ENCODE data around the gene NIPSNAP2. TPM values are rescaled to one million over a fixed set of nuclear protein-coding genes. Genes with fewer than 3 reads are reported as not detected.

NIPSNAP2 gene
- total RNA-seq, 1 donor from 2014 or later, result 47.7 TPM

- DNase-seq, result no peak
- Histone ChIP-seq H3K27me3 (no peaks in the 10 kb centered on the region), H3K36me3 (peaks cover 47% of the 10 kb centered on the region), H3K27ac (no peak overlapping the region), H3K9me3 (no peaks in the 10 kb centered on the region), H3K4me3 (no peak overlapping the region), H3K4me1 (no peaks in the 10 kb centered on the region)
- TF ChIP-seq CTCF (IDR thresholded peaks at IDR 0.05), result no peak
- intact Hi-C loops (cut with DNase I), result no loop called here
- no peak for ATAC-seq
These were observed 13.4 kb downstream of the NIPSNAP2 start for GRCh38 chr7:55977831-55978230.

- no peaks in the 10 kb centered on the region for H3K27me3 ChIP-seq
- ATAC-seq (no peak), DNase-seq (no peak)
- H3K27ac ChIP-seq, result no peak overlapping the region
- H3K36me3 ChIP-seq, result peaks cover 71% of the 10 kb centered on the region
- intact Hi-C loops (cut with DNase I), result no loop called here
- no peaks in the 10 kb centered on the region for H3K9me3 ChIP-seq
- no peak for TF ChIP-seq CTCF (IDR thresholded peaks at IDR 0.05)
- H3K4me3 ChIP-seq, result no peak overlapping the region
- no peaks in the 10 kb centered on the region for H3K4me1 ChIP-seq
These were observed 15.9 kb downstream of the NIPSNAP2 start for GRCh38 chr7:55980266-55980665.

- DNase-seq (no peak), ATAC-seq (no peak)
- H3K4me1 ChIP-seq, result no peaks in the 10 kb centered on the region
- peaks cover 88% of the 10 kb centered on the region for H3K36me3 ChIP-seq
- H3K9me3 ChIP-seq, result no peaks in the 10 kb centered on the region
- H3K4me3 ChIP-seq, result no peak overlapping the region
- no peak for TF ChIP-seq CTCF (IDR thresholded peaks at IDR 0.05)
- no peak overlapping the region for H3K27ac ChIP-seq
- intact Hi-C loops (cut with DNase I), result no loop called here
- no peaks in the 10 kb centered on the region for H3K27me3 ChIP-seq
These were observed 19.2 kb downstream of the NIPSNAP2 start for GRCh38 chr7:55983537-55983936.

GRCh38 chr7:55992346-55992745, 28.0 kb downstream of the NIPSNAP2 start:
- Histone ChIP-seq H3K9me3 (no peaks in the 10 kb centered on the region), H3K4me3 (no peak overlapping the region), H3K4me1 (no peaks in the 10 kb centered on the region), H3K36me3 (peaks cover 82% of the 10 kb centered on the region), H3K27ac (no peak overlapping the region), H3K27me3 (no peaks in the 10 kb centered on the region)
- intact Hi-C loops (cut with DNase I), result no loop called here
- no peak for TF ChIP-seq CTCF (IDR thresholded peaks at IDR 0.05)
- DNase-seq (no peak), ATAC-seq (no peak)

GRCh38 chr7:55996856-55997500, 32.6 kb downstream of the NIPSNAP2 start:
- no peaks in the 10 kb centered on the region for H3K4me1 ChIP-seq
- intact Hi-C loops (cut with DNase I), result no loop called here
- H3K27me3 ChIP-seq, result no peaks in the 10 kb centered on the region
- DNase-seq (no peak), ATAC-seq (no peak)
- H3K27ac ChIP-seq, result no peak overlapping the region
- H3K36me3 ChIP-seq, result peaks cover 65% of the 10 kb centered on the region
- TF ChIP-seq CTCF (IDR thresholded peaks at IDR 0.05), result no peak
- H3K9me3 ChIP-seq, result no peaks in the 10 kb centered on the region
- no peak overlapping the region for H3K4me3 ChIP-seq

GRCh38 chr7:56003749-56004148, 39.4 kb downstream of the NIPSNAP2 start:
- H3K4me3 ChIP-seq, result no peak overlapping the region
- no peaks in the 10 kb centered on the region for H3K9me3 ChIP-seq
- no peaks in the 10 kb centered on the region for H3K4me1 ChIP-seq
- peaks cover 9% of the 10 kb centered on the region for H3K36me3 ChIP-seq
- DNase-seq (no peak), ATAC-seq (no peak)
- no peak for TF ChIP-seq CTCF (IDR thresholded peaks at IDR 0.05)
- no peak overlapping the region for H3K27ac ChIP-seq
- intact Hi-C loops (cut with DNase I), result loop anchor here (5.0 kb wide), 1 partner anchor 74 kb away; no protein-coding TSS in a partner anchor
- no peaks in the 10 kb centered on the region for H3K27me3 ChIP-seq

Measured in upper lobe of right lung (tissue), 1 donor.